ENCODE data around the gene ARID1A. TPM values are rescaled to one million over a fixed set of nuclear protein-coding genes. Genes with fewer than 3 reads are reported as not detected.

Gene ARID1A
- total and polyA plus RNA-seq, 9 of the 15 experiments (the other 6 are each of a cell fraction or from before 2014, with no cell fraction given): 8.3 to 88.3 (median 22.5) TPM

DNA sequence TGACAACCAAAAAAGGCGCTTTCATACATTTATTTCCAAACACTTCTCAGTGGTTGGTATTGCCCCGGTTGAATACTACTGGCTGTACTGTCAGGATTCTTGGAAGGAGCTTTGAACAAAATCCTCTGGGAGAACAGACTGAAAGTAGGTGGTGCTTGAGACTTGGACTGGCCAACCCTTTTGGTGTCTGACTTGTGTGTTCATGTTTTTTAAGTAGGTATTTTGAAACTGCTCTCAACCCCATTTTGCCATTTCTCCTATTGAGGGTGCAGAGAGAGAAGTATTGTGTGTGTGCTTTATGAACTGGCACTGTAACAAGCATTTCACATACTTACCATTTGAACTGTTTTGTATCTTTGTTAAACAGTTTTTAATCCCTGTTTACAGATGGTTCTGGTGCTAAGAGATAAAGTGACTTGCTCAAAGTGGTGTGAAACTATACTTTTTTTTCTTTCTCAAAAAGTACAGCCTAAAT is 21.2 kb downstream of the ARID1A start:
- intact Hi-C loops (cut with micrococcal nuclease): no loop called here
- peak in 2 of 4 experiments; percentile 35 to 58 for DNase-seq (ENCODE audit: extremely low read depth in 1 of 4, low spot score in 3 of 4)
- CTCF ChIA-PET (ENCODE audit: low intra/inter-chr PET ratio): interaction anchor here (0.6 to 0.7 kb wide), 3 partner anchors 20 to 339 kb away, joined by 3 to 8 read pairs (median 6); no protein-coding TSS in a partner anchor
- Histone ChIP-seq H3K4me3 (no peak overlapping the region), H3K4me1 (replicated peaks in 1 of 2; ENCODE audit: control insufficient read depth in 2 of 2, insufficient read depth in 2 of 2, low read length in 2 of 2) (peaks cover 48 to 75% of the 10 kb centered on the region in 2 experiments), H3K9me3 (replicated peaks; ENCODE audit: control insufficient read depth, insufficient read depth, low read depth, low read length) (no peaks in the 10 kb centered on the region), H3K36me3 (ENCODE audit: control insufficient read depth, insufficient read depth, low read length) (peaks cover 60% of the 10 kb centered on the region), H3K27me3 (ENCODE audit: control insufficient read depth in 2 of 2, insufficient read depth in 2 of 2, low read length in 2 of 2) (no peaks in the 10 kb centered on the region), H3K27ac (ENCODE audit: extremely low read depth, low read depth, low read length) (peak overlapping the region; percentile 2), H2AFZ (ENCODE audit: low read depth, low read length) (no peak overlapping the region), H3K9ac (ENCODE audit: insufficient read depth in 1 of 2, low read depth in 2 of 2, low read length in 2 of 2) (no peak overlapping the region; a peak in 1 of 4 replicates), H3K79me2 (ENCODE audit: control insufficient read depth, insufficient read depth, low read length) (peaks cover 96% of the 10 kb centered on the region), H3K4me2 (ENCODE audit: insufficient read depth, low read length) (peak overlapping the region; percentile 34; the same call in 1 of the 2 replicates), H4K20me1 (replicated peaks; ENCODE audit: control insufficient read depth, insufficient read depth, low read length) (peaks cover 35% of the 10 kb centered on the region), H3K9me1 (ENCODE audit: control insufficient read depth, insufficient read depth, low read length) (peaks cover 8% of the 10 kb centered on the region)
- in situ Hi-C loops (cut with MboI): no loop called here
- ATAC-seq: peak; percentile 1; the same call in 2 of the 3 replicates
- POLR2A ChIA-PET: interaction anchor here (0.7 to 23.7 kb wide), 7 partner anchors 10 to 87 kb away, joined by 3 to 301 read pairs (median 5); no protein-coding TSS in a partner anchor
- FAIRE-seq: no peak
- 31% methylated on average over 2 of the region's 2 CpGs for WGBS (ENCODE audit: insufficient coverage, low coverage, missing lambda C conversion rate)
- BruUV-seq (replicated peaks): no TSS peak
- TF ChIP-seq ZNF384 (IDR thresholded peaks at IDR 0.05; ENCODE audit: low read depth, low read length) (peak; percentile 78; the same call in 1 of the 2 replicates), TRIM24 (IDR thresholded peaks at IDR 0.05) (peak; percentile 25 to 54; a peak in 3 of 4 replicates), NCOR1 (IDR thresholded peaks at IDR 0.05) (peak; percentile 87), SETDB1 (IDR thresholded peaks at IDR 0.05; ENCODE audit: low read length) (no peak), SOX6 (IDR thresholded peaks at IDR 0.05) (peak; percentile 86), TBL1XR1 (IDR thresholded peaks at IDR 0.05; ENCODE audit: low read length in 2 of 2) (peak in 1 of 2 experiments; percentile 39; a peak in 1 of 4 replicates), TAL1 (IDR thresholded peaks at IDR 0.05) (peak; percentile 94), CBFA2T3 (IDR thresholded peaks at IDR 0.05) (peak; percentile 91), ZNF431 (CRISPR knock-in tag; IDR thresholded peaks at IDR 0.05) (no peak), SMARCA4 (IDR thresholded peaks at IDR 0.05) (peak; percentile 81), TOE1 (IDR thresholded peaks at IDR 0.05; ENCODE audit: borderline replicate concordance) (no peak), TOE1 (CRISPR knock-in tag; IDR thresholded peaks at IDR 0.05; ENCODE audit: borderline replicate concordance, low read depth) (no peak), ARID1B (IDR thresholded peaks at IDR 0.05) (peak; percentile 94), KLF16 (IDR thresholded peaks at IDR 0.05) (peak; percentile 50; the same call in 1 of the 2 replicates), MTA2 (IDR thresholded peaks at IDR 0.05; ENCODE audit: low read depth) (peak; percentile 89)
- TF ChIP-seq, protein P1, sequence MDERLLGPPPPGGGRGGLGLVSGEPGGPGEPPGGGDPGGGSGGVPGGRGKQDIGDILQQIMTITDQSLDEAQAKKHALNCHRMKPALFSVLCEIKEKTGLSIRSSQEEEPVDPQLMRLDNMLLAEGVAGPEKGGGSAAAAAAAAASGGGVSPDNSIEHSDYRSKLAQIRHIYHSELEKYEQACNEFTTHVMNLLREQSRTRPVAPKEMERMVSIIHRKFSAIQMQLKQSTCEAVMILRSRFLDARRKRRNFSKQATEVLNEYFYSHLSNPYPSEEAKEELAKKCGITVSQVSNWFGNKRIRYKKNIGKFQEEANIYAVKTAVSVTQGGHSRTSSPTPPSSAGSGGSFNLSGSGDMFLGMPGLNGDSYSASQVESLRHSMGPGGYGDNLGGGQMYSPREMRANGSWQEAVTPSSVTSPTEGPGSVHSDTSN (CRISPR knock-in tag; IDR thresholded peaks at IDR 0.05; ENCODE audit: low read depth): no peak
- TF ChIP-seq, protein P1 (tag; conservative IDR thresholded peaks at IDR 0.05; ENCODE audit: low read depth): 0 out of 2 replicates have a peak, but pooled peaks have one; percentile 15
- TF ChIP-seq, protein P2, sequence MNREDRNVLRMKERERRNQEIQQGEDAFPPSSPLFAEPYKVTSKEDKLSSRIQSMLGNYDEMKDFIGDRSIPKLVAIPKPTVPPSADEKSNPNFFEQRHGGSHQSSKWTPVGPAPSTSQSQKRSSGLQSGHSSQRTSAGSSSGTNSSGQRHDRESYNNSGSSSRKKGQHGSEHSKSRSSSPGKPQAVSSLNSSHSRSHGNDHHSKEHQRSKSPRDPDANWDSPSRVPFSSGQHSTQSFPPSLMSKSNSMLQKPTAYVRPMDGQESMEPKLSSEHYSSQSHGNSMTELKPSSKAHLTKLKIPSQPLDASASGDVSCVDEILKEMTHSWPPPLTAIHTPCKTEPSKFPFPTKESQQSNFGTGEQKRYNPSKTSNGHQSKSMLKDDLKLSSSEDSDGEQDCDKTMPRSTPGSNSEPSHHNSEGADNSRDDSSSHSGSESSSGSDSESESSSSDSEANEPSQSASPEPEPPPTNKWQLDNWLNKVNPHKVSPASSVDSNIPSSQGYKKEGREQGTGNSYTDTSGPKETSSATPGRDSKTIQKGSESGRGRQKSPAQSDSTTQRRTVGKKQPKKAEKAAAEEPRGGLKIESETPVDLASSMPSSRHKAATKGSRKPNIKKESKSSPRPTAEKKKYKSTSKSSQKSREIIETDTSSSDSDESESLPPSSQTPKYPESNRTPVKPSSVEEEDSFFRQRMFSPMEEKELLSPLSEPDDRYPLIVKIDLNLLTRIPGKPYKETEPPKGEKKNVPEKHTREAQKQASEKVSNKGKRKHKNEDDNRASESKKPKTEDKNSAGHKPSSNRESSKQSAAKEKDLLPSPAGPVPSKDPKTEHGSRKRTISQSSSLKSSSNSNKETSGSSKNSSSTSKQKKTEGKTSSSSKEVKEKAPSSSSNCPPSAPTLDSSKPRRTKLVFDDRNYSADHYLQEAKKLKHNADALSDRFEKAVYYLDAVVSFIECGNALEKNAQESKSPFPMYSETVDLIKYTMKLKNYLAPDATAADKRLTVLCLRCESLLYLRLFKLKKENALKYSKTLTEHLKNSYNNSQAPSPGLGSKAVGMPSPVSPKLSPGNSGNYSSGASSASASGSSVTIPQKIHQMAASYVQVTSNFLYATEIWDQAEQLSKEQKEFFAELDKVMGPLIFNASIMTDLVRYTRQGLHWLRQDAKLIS (CRISPR knock-in tag; IDR thresholded peaks at IDR 0.05): 0 out of 2 replicates have a peak, but pooled peaks have one; percentile 53

All from K562 (cell line).